ENCODE measurements around the gene CEP70.
"Not testable (repeated sequence)": the region's sequence is repeated elsewhere in the genome, so short reads cannot be mapped to it uniquely, and the experiment has no call there.

Gene CEP70

GRCh38 chr3:138455801-138456716 lies 138.0 kb downstream of the CEP70 start:
- TF ChIP-seq, protein P1, sequence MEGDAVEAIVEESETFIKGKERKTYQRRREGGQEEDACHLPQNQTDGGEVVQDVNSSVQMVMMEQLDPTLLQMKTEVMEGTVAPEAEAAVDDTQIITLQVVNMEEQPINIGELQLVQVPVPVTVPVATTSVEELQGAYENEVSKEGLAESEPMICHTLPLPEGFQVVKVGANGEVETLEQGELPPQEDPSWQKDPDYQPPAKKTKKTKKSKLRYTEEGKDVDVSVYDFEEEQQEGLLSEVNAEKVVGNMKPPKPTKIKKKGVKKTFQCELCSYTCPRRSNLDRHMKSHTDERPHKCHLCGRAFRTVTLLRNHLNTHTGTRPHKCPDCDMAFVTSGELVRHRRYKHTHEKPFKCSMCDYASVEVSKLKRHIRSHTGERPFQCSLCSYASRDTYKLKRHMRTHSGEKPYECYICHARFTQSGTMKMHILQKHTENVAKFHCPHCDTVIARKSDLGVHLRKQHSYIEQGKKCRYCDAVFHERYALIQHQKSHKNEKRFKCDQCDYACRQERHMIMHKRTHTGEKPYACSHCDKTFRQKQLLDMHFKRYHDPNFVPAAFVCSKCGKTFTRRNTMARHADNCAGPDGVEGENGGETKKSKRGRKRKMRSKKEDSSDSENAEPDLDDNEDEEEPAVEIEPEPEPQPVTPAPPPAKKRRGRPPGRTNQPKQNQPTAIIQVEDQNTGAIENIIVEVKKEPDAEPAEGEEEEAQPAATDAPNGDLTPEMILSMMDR (IDR thresholded peaks at IDR 0.05; ENCODE audit: control insufficient read depth, extremely low read depth, insufficient read depth), result no peak
- H3K4me3 ChIP-seq (ENCODE audit: low read depth, low read length), result no peak overlapping the region
- DNase-seq (ENCODE audit: low read depth), result no peak

DNA sequence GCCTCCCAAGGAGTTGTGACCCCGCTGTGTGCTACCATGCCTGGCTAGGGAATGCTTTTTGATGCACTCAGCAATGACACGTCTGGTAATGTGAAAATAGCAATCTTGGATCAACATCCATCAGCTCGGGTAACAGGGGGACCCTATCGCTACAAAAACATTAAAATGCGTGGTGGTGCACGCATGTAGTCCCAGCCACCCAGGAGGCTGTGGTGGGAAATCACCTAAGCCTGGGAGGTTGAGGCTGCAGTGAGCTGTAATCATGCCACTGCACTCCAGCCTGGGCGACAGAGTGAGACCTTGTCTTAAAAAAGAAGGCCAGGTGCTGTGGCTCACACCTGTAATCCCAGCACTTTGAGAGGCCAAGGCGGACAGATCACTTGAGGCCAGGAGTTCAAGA lies 140.1 kb downstream of the CEP70 start:
- DNase-seq (ENCODE audit: low read depth); H3K4me3 ChIP-seq (ENCODE audit: low read depth, low read length): not testable (repeated sequence)

GRCh38 chr3:138452436-138452835 lies 141.6 kb downstream of the CEP70 start:
- TF ChIP-seq, protein P1 (IDR thresholded peaks at IDR 0.05; ENCODE audit: control insufficient read depth, extremely low read depth, insufficient read depth), result no peak
- H3K4me3 ChIP-seq (ENCODE audit: low read depth, low read length), result no peak overlapping the region
- no peak for DNase-seq (ENCODE audit: low read depth)

GRCh38 chr3:138451595-138452162 lies 142.4 kb downstream of the CEP70 start:
- no peak for DNase-seq (ENCODE audit: low read depth)
- TF ChIP-seq, protein P1 (IDR thresholded peaks at IDR 0.05; ENCODE audit: control insufficient read depth, extremely low read depth, insufficient read depth), result no peak
- no peak overlapping the region for H3K4me3 ChIP-seq (ENCODE audit: low read depth, low read length)

DNA sequence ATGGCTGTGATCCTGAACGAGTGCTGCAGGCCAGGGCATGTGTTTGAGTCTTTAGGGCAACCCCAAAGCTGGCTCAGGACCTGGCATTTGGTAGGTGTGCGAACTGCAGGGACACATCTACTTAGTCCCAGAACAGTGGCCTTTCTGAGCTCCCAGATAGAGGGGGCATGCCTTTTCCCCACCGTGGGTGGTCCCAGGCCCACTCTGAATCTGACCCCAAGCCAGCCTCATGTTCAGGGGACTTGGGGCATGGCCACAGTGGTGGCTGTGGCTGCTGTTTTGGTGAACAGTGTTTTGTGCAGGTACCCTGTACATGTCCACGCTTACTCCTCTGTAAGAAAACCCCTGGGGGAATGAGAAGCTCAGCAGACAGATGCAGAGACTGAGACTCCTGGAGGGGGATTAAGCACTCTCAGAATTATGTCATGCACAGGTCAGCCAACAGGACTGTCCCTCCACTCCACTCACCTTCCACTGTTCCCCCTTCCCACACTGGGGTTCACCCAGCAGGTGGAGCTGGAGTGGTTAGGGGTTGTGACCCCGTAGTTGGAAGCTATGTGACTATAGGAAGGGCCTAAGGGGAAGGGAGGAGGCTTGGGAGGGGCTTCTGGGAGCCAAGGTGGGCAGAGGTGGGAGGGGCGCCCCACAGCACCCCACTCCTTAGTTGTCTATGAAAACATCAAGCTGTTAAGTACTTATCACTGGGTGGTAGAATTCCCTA lies 143.2 kb downstream of the CEP70 start:
- TF ChIP-seq, protein P1 (IDR thresholded peaks at IDR 0.05; ENCODE audit: control insufficient read depth, extremely low read depth, insufficient read depth), result no peak
- no peak for DNase-seq (ENCODE audit: low read depth)
- H3K4me3 ChIP-seq (ENCODE audit: low read depth, low read length), result no peak overlapping the region

DNA sequence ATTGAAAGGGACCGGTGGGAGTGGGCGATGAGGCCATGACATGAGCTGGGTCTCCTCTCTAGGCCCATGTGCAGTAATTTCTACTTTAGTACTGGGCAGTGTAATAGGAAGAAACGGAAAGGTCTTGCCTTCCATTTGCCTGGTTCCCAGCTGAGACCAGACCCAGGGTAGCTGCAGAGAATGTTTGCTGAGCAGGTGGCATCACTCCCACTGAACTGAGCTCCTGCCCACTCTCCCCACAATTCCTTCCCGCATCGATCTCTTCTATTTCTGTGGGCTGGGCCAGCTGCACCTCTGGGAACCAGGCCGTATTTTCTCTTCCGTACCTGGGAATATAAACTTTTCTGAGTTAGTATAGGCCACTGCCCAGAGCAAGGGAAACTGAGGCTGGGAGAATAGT lies 143.9 kb downstream of the CEP70 start:
- TF ChIP-seq, protein P1 (IDR thresholded peaks at IDR 0.05; ENCODE audit: control insufficient read depth, extremely low read depth, insufficient read depth), result no peak
- H3K4me3 ChIP-seq (ENCODE audit: low read depth, low read length), result no peak overlapping the region
- no peak for DNase-seq (ENCODE audit: low read depth)

GRCh38 chr3:138449490-138449889 lies 144.6 kb downstream of the CEP70 start:
- no peak for DNase-seq (ENCODE audit: low read depth)
- TF ChIP-seq, protein P1 (IDR thresholded peaks at IDR 0.05; ENCODE audit: control insufficient read depth, extremely low read depth, insufficient read depth), result no peak
- H3K4me3 ChIP-seq (ENCODE audit: low read depth, low read length), result no peak overlapping the region

All from LNCaP clone FGC (cell line).